Rectal smooth muscle tissue (tissue), 1 donor: Measurements from ENCODE around the gene GRIN1.

Experiments used
- H3K27ac ChIP-seq: one replicate; pipeline ENCODE4 v1.7.0; 2013; ENCODE audit warnings: low read depth, low read length, inconsistent platforms
- H3K27me3 ChIP-seq: one replicate; pipeline ENCODE4 v1.7.0; 2013; ENCODE audit warnings: low read length; ENCODE audit not compliant: control insufficient read depth, insufficient read depth
- H3K36me3 ChIP-seq: one replicate; pipeline ENCODE4 v1.7.0; 2013; ENCODE audit warnings: low read length; ENCODE audit not compliant: control insufficient read depth, insufficient read depth
- H3K4me1 ChIP-seq: one replicate; pipeline ENCODE4 v1.7.0; 2013; ENCODE audit warnings: low read length; ENCODE audit not compliant: control insufficient read depth, insufficient read depth
- H3K4me3 ChIP-seq: one replicate; pipeline ENCODE4 v1.7.0; 2013; ENCODE audit warnings: low read length
- H3K9ac ChIP-seq: one replicate; pipeline ENCODE4 v1.7.0; 2013; ENCODE audit warnings: low read length

Gene GRIN1

GRCh38 chr9:137140151-137141012 lies 1.4 kb downstream of the GRIN1 start:
- peaks cover 40% of the 10 kb centered on the region for H3K27me3 ChIP-seq
- no peak overlapping the region for H3K9ac ChIP-seq
- H3K27ac ChIP-seq: no peak overlapping the region
- no peak overlapping the region for H3K4me3 ChIP-seq
- H3K4me1 ChIP-seq: no peaks in the 10 kb centered on the region
- no peaks in the 10 kb centered on the region for H3K36me3 ChIP-seq

GRCh38 chr9:137141050-137141810 lies 2.3 kb downstream of the GRIN1 start:
- Histone ChIP-seq H3K9ac (no peak overlapping the region), H3K4me1 (no peaks in the 10 kb centered on the region), H3K27ac (no peak overlapping the region), H3K4me3 (no peak overlapping the region), H3K27me3 (peaks cover 37% of the 10 kb centered on the region), H3K36me3 (no peaks in the 10 kb centered on the region)

DNA sequence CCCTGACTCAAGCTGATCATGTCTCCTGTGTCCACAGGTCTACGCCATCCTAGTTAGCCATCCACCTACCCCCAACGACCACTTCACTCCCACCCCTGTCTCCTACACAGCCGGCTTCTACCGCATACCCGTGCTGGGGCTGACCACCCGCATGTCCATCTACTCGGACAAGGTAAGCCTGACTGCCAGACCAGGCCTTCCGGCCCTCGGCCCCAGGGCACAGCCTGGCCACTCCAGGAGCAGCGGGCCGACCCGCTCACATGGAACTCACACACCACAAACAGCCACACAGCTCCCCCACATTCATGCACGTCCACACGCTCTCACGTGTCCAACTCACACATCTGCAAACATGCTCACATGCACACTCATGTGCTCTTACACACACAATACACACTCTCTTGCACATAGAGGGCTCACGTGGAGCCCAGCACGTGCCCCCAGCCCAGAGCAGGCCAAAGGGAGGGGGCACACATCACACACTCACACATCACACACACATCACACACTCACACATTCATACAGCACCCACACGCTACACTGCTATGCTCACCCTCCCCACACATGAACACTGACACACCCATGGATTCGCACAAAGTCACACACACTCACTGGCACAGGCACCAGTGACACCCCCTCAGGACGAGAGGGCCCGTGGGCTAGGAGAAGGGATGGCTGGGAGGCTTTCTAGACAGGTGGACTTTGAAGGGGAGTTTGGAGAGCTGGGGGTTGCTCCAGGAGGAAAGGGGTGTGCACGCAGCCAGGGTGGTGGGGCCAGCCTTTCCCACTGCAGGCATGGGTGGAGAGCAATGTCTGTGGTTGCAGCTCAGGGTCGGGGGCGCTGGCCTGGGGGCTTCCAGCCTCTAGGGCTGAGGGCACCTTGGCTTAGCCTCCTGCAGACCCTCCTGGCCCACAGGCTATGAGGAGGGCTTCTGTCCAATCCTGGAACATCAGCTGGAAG lies 3.3 kb downstream of the GRIN1 start:
- Histone ChIP-seq H3K36me3 (no peaks in the 10 kb centered on the region), H3K9ac (no peak overlapping the region), H3K27me3 (peaks cover 34% of the 10 kb centered on the region), H3K4me1 (no peaks in the 10 kb centered on the region), H3K27ac (no peak overlapping the region), H3K4me3 (no peak overlapping the region)

DNA sequence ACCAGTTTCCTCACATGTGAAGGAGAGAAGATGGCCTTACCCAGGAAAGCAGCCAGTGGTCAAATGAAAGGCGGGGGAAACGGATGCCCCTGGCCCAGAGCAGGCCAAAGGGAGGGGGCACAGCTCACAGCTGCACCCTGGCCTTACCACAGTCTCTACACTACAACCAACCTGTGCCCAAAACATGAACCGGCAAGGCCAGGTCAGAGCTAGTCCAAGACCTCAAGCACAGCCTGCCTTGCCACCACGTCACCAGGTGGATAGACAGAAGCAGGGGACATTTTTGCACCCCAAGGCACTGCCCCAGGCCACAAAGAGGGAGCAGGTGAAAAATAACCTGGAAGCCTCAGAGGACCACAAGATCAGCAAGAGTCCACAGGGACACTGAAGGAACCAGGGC lies 4.5 kb downstream of the GRIN1 start:
- Histone ChIP-seq H3K27ac (no peak overlapping the region), H3K4me3 (no peak overlapping the region), H3K36me3 (no peaks in the 10 kb centered on the region), H3K9ac (no peak overlapping the region), H3K4me1 (no peaks in the 10 kb centered on the region), H3K27me3 (peaks cover 29% of the 10 kb centered on the region)

GRCh38 chr9:137145731-137146526 lies 7.0 kb downstream of the GRIN1 start:
- Histone ChIP-seq H3K9ac (no peak overlapping the region), H3K36me3 (no peaks in the 10 kb centered on the region), H3K27me3 (peaks cover 25% of the 10 kb centered on the region), H3K4me3 (no peak overlapping the region), H3K27ac (no peak overlapping the region), H3K4me1 (no peaks in the 10 kb centered on the region)

DNA sequence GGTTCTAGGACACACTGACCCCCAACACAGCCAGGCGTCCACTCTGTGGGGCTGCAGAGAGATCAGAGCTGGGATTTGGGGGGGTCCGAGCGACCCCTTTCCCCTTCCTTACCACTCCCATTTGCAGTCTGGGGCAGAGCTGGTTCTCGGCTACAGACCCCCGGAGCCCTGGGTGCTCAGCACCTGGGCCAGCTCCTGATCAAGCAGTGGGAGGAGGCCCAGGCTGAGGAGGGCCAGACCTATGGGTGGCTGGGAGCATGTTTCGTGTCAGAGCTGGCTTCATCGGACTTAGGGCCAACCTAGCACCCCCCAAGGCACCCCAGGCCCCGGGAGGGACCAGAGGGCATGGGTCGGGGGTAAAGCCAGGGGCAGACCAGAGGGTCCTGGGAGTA lies 7.6 kb downstream of the GRIN1 start:
- Histone ChIP-seq H3K9ac (no peak overlapping the region), H3K27me3 (peaks cover 24% of the 10 kb centered on the region), H3K27ac (no peak overlapping the region), H3K36me3 (no peaks in the 10 kb centered on the region), H3K4me1 (no peaks in the 10 kb centered on the region), H3K4me3 (no peak overlapping the region)

DNA sequence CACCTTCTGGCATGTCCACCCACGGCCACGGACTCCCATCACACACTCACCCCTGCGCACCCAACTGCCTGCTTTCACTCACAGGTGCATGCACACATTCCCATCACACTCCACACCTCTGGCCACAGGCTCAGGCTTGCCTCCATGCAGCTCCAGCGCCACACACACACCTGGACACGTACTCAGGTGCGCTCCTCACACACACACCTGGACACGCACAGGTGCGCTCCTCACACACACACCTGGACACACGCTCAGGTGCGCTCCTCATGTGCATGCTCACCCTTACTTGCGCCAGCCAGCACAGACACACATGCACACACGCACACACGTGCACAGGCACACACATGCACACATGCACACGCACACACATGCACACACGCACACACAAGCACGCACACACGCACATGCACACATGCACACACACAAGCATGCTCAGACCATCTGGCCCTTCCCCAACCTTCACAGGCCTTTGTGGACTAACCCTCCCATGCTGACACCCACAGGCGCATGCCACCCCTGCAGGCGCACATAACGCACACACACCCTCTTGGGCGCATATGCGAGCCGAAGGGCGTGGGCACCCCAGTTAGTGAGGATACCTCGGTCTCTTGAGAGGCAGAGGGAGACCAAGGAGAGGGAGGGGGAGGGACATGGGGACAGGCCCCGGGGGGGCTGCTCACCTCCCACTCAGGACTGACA lies 8.3 kb downstream of the GRIN1 start:
- H3K27ac ChIP-seq: no peak overlapping the region
- H3K4me3 ChIP-seq: no peak overlapping the region
- H3K9ac ChIP-seq: no peak overlapping the region
- H3K36me3 ChIP-seq: no peaks in the 10 kb centered on the region
- peaks cover 16% of the 10 kb centered on the region for H3K27me3 ChIP-seq
- H3K4me1 ChIP-seq: no peaks in the 10 kb centered on the region

GRCh38 chr9:137147793-137148160 lies 8.8 kb downstream of the GRIN1 start:
- Histone ChIP-seq H3K27me3 (peaks cover 13% of the 10 kb centered on the region), H3K36me3 (no peaks in the 10 kb centered on the region), H3K9ac (no peak overlapping the region), H3K4me3 (no peak overlapping the region), H3K27ac (no peak overlapping the region), H3K4me1 (no peaks in the 10 kb centered on the region)

GRCh38 chr9:137148242-137148641 lies 9.3 kb downstream of the GRIN1 start:
- no peak overlapping the region for H3K4me3 ChIP-seq
- H3K9ac ChIP-seq: no peak overlapping the region
- H3K27me3 ChIP-seq: peaks cover 11% of the 10 kb centered on the region
- no peak overlapping the region for H3K27ac ChIP-seq
- H3K4me1 ChIP-seq: no peaks in the 10 kb centered on the region
- no peaks in the 10 kb centered on the region for H3K36me3 ChIP-seq

GRCh38 chr9:137148661-137149060 lies 9.7 kb downstream of the GRIN1 start:
- no peaks in the 10 kb centered on the region for H3K36me3 ChIP-seq
- H3K27ac ChIP-seq: no peak overlapping the region
- H3K4me3 ChIP-seq: no peak overlapping the region
- no peak overlapping the region for H3K9ac ChIP-seq
- H3K4me1 ChIP-seq: no peaks in the 10 kb centered on the region
- peaks cover 11% of the 10 kb centered on the region for H3K27me3 ChIP-seq

- peaks cover 11% of the 10 kb centered on the region for H3K27me3 ChIP-seq
- H3K4me3 ChIP-seq: no peak overlapping the region
- H3K9ac ChIP-seq: no peak overlapping the region
These were observed 10.4 kb downstream of the GRIN1 start for GRCh38 chr9:137149363-137149762.

More at GRCh38 chr9:137149363-137149762, 10.4 kb downstream of the GRIN1 start:
- Histone ChIP-seq H3K36me3 (no peaks in the 10 kb centered on the region), H3K27ac (no peak overlapping the region), H3K4me1 (no peaks in the 10 kb centered on the region)
